Measurements from ENCODE around the gene ZNFX1. TPM values are rescaled to one million over a fixed set of nuclear protein-coding genes. Genes with fewer than 3 reads are reported as not detected.

The ZNFX1 gene
- total and polyA plus RNA-seq, 9 of the 15 experiments (the other 6 are each of a cell fraction or from before 2014, with no cell fraction given) = 3.8 to 13.8 (median 10.3) TPM

DNA sequence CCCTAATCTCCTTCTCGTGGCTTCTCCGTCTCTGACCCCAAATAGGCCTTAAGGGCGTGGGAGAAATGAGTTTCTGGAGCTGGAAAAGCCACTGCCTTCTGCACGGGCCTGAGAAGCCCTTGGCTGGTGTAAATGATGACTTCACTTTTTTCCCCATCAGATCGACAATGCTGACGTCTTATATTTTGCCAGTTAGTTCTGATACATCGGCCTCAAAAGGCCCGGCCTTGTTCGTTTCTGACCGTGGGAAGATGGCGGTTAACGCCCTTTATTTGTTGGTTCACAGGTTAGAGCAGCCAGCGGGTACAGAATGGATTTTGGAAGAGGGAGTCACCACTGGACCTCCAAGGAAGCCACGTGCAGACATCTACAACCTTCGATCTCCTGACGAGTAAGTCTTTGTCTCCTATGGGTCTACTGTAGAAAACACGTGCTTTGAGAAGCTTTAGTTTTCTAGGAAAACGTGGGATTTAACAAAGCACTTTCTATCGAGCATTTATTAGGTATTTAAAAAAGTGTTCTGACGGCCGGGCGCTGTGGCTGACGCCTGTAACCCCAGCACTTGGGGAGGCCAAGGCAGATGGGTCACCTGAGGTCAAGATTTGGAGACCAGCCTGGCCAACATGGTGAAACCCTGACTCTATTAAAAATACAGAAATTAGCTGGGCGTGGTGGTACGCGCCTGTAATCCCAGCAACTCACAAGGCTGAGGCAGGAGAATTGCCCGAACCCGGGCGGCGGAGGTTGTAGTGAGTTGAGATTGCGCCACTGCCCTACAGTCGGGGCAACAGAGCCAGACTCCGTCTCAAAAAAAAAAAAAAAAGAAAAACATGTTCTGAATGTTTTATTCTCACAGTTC is 1.2 kb upstream of the ZNFX1 start (continued):
- TF ChIP-seq, protein P1, sequence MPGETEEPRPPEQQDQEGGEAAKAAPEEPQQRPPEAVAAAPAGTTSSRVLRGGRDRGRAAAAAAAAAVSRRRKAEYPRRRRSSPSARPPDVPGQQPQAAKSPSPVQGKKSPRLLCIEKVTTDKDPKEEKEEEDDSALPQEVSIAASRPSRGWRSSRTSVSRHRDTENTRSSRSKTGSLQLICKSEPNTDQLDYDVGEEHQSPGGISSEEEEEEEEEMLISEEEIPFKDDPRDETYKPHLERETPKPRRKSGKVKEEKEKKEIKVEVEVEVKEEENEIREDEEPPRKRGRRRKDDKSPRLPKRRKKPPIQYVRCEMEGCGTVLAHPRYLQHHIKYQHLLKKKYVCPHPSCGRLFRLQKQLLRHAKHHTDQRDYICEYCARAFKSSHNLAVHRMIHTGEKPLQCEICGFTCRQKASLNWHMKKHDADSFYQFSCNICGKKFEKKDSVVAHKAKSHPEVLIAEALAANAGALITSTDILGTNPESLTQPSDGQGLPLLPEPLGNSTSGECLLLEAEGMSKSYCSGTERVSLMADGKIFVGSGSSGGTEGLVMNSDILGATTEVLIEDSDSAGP (CRISPR knock-in tag; IDR thresholded peaks at IDR 0.05) = no peak
- TF ChIP-seq, protein P2, sequence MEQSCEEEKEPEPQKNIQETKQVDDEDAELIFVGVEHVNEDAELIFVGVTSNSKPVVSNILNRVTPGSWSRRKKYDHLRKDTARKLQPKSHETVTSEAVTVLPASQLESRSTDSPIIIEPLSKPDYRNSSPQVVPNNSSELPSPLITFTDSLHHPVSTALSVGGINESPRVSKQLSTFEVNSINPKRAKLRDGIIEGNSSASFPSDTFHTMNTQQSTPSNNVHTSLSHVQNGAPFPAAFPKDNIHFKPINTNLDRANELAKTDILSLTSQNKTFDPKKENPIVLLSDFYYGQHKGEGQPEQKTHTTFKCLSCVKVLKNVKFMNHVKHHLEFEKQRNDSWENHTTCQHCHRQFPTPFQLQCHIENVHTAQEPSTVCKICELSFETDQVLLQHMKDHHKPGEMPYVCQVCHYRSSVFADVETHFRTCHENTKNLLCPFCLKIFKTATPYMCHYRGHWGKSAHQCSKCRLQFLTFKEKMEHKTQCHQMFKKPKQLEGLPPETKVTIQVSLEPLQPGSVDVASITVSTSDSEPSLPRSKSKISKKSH (CRISPR knock-in tag; IDR thresholded peaks at IDR 0.05) = no peak
- TF ChIP-seq NFRKB (IDR thresholded peaks at IDR 0.05; ENCODE audit: low read depth) = 0 out of 2 replicates have a peak, but pooled peaks have one; percentile 62
- TF ChIP-seq, protein P3, sequence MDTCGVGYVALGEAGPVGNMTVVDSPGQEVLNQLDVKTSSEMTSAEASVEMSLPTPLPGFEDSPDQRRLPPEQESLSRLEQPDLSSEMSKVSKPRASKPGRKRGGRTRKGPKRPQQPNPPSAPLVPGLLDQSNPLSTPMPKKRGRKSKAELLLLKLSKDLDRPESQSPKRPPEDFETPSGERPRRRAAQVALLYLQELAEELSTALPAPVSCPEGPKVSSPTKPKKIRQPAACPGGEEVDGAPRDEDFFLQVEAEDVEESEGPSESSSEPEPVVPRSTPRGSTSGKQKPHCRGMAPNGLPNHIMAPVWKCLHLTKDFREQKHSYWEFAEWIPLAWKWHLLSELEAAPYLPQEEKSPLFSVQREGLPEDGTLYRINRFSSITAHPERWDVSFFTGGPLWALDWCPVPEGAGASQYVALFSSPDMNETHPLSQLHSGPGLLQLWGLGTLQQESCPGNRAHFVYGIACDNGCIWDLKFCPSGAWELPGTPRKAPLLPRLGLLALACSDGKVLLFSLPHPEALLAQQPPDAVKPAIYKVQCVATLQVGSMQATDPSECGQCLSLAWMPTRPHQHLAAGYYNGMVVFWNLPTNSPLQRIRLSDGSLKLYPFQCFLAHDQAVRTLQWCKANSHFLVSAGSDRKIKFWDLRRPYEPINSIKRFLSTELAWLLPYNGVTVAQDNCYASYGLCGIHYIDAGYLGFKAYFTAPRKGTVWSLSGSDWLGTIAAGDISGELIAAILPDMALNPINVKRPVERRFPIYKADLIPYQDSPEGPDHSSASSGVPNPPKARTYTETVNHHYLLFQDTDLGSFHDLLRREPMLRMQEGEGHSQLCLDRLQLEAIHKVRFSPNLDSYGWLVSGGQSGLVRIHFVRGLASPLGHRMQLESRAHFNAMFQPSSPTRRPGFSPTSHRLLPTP (IDR thresholded peaks at IDR 0.05; ENCODE audit: borderline replicate concordance, extremely low read depth, insufficient read length) = no peak
- no peak; the same call in 1 of the 2 replicates for TF ChIP-seq ZBED1 (IDR thresholded peaks at IDR 0.05)
- TF ChIP-seq, protein P4, sequence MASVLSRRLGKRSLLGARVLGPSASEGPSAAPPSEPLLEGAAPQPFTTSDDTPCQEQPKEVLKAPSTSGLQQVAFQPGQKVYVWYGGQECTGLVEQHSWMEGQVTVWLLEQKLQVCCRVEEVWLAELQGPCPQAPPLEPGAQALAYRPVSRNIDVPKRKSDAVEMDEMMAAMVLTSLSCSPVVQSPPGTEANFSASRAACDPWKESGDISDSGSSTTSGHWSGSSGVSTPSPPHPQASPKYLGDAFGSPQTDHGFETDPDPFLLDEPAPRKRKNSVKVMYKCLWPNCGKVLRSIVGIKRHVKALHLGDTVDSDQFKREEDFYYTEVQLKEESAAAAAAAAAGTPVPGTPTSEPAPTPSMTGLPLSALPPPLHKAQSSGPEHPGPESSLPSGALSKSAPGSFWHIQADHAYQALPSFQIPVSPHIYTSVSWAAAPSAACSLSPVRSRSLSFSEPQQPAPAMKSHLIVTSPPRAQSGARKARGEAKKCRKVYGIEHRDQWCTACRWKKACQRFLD (CRISPR knock-in tag; IDR thresholded peaks at IDR 0.05) = no peak
- no peak for TF ChIP-seq MAFK (IDR thresholded peaks at IDR 0.05; ENCODE audit: low read length)
- no peak for TF ChIP-seq EZH2 (IDR thresholded peaks at IDR 0.05; ENCODE audit: borderline replicate concordance, low read depth, low read length)
- TF ChIP-seq HDGF (IDR thresholded peaks at IDR 0.05) = no peak
- TF ChIP-seq SAFB (IDR thresholded peaks at IDR 0.05; ENCODE audit: borderline replicate concordance, low read depth, low read length) = no peak
- TF ChIP-seq ELF2 (CRISPR knock-in tag; IDR thresholded peaks at IDR 0.05) = no peak
- no peak for TF ChIP-seq ETV1 (tag; conservative IDR thresholded peaks at IDR 0.05; ENCODE audit: low read depth)
- TF ChIP-seq, protein P5, sequence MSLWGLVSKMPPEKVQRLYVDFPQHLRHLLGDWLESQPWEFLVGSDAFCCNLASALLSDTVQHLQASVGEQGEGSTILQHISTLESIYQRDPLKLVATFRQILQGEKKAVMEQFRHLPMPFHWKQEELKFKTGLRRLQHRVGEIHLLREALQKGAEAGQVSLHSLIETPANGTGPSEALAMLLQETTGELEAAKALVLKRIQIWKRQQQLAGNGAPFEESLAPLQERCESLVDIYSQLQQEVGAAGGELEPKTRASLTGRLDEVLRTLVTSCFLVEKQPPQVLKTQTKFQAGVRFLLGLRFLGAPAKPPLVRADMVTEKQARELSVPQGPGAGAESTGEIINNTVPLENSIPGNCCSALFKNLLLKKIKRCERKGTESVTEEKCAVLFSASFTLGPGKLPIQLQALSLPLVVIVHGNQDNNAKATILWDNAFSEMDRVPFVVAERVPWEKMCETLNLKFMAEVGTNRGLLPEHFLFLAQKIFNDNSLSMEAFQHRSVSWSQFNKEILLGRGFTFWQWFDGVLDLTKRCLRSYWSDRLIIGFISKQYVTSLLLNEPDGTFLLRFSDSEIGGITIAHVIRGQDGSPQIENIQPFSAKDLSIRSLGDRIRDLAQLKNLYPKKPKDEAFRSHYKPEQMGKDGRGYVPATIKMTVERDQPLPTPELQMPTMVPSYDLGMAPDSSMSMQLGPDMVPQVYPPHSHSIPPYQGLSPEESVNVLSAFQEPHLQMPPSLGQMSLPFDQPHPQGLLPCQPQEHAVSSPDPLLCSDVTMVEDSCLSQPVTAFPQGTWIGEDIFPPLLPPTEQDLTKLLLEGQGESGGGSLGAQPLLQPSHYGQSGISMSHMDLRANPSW (CRISPR knock-in tag; IDR thresholded peaks at IDR 0.05) = no peak
- TF ChIP-seq TCF3 (CRISPR knock-in tag; IDR thresholded peaks at IDR 0.05) = no peak
